ENCODE measurements around the gene GSTA3.
A peak's percentile ranks its signal among the peaks of the same experiment; 100 is the strongest.
"Not testable (repeated sequence)": the region's sequence is repeated elsewhere in the genome, so short reads cannot be mapped to it uniquely, and the experiment has no call there.

Gene GSTA3

DNA sequence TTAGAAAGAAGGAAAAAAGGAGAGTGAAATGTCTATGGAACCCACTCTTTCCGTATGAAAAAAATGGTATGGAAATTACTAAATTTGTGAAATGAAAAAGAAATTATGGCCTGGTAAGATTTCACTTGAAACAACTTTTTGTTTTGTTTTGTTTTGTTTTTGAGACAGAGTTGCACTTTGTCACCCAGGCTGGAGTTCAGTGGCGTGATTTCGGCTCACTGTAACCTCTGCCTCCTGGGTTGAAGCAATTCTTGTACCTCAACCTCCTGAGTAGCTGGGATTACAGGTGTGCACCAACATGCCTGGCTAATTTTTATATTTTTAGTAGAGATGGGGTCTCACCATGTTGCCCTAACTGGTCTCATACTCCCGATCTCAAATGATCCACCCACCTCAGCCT is 51.1 kb downstream of the GSTA3 start:
- no peak overlapping the region for H3K4me3 ChIP-seq (ENCODE audit: low read depth, low read length)
- DNase-seq (ENCODE audit: low read depth), result no peak
- TF ChIP-seq, protein P1, sequence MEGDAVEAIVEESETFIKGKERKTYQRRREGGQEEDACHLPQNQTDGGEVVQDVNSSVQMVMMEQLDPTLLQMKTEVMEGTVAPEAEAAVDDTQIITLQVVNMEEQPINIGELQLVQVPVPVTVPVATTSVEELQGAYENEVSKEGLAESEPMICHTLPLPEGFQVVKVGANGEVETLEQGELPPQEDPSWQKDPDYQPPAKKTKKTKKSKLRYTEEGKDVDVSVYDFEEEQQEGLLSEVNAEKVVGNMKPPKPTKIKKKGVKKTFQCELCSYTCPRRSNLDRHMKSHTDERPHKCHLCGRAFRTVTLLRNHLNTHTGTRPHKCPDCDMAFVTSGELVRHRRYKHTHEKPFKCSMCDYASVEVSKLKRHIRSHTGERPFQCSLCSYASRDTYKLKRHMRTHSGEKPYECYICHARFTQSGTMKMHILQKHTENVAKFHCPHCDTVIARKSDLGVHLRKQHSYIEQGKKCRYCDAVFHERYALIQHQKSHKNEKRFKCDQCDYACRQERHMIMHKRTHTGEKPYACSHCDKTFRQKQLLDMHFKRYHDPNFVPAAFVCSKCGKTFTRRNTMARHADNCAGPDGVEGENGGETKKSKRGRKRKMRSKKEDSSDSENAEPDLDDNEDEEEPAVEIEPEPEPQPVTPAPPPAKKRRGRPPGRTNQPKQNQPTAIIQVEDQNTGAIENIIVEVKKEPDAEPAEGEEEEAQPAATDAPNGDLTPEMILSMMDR (IDR thresholded peaks at IDR 0.05; ENCODE audit: insufficient read depth, low read depth, low read length, missing control alignments), result no peak

- not testable (repeated sequence) for H3K4me3 ChIP-seq (ENCODE audit: low read depth, low read length)
- DNase-seq (ENCODE audit: low read depth), result peak; percentile 8
Observed at GRCh38 chr6:52856137-52856536, 53.4 kb downstream of the GSTA3 start.

DNA sequence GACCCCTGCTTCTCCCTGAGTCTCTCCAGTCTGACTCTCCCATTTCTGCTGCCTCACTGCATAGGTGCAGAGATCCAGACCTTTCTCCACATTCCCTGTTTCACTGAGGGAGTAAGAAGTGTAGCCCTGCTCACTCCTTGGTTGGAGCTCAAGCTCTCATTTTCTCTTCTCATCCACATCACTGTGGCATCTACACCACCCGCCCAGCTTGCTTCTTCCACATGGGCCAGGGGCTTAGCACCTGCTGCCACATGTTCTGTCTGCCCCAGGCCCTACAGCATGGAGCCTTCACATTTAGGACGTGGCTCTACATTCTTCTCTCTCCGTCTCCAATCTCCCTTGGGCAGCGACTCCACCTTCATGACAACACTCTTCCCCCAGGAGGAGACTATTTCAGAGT is 60.4 kb downstream of the GSTA3 start:
- TF ChIP-seq, protein P1 (IDR thresholded peaks at IDR 0.05; ENCODE audit: insufficient read depth, low read depth, low read length, missing control alignments), result no peak
- no peak overlapping the region for H3K4me3 ChIP-seq (ENCODE audit: low read depth, low read length)
- no peak for DNase-seq (ENCODE audit: low read depth)

Measured in GM12865 (cell line).